Measurements from ENCODE around the gene PTPN1. TPM values are rescaled to one million over a fixed set of nuclear protein-coding genes. Genes with fewer than 3 reads are reported as not detected.

The PTPN1 gene
- polyA plus RNA-seq, 3 donors = 12.4 to 21.4 (median 19.1) TPM

GRCh38 chr20:50528804-50529351, 18.7 kb downstream of the PTPN1 start:
- peaks cover 8 to 16% of the 10 kb centered on the region in 2 donors for H3K36me3 Mint-ChIP-seq
- Histone ChIP-seq H3K4me2 (replicated peaks; ENCODE audit: extremely low read depth, low read length, poor library complexity, severe bottlenecking) (no peak overlapping the region), H3K9me3 (replicated peaks in 1 of 2; ENCODE audit: control insufficient read depth in 1 of 2, insufficient read depth in 1 of 2, low read length in 2 of 2) (no peaks in the 10 kb centered on the region), H3K79me2 (ENCODE audit: insufficient read depth, low read length) (peaks cover 100% of the 10 kb centered on the region), H3K27me3 (ENCODE audit: control insufficient read depth in 2 of 2, insufficient read depth in 2 of 2, low read length in 2 of 2) (no peaks in the 10 kb centered on the region), H3K9ac (ENCODE audit: insufficient read depth, low read length, poor library complexity, severe bottlenecking) (no peak overlapping the region), H3K4me1 (ENCODE audit: control insufficient read depth in 1 of 2, insufficient read depth in 2 of 2, low read length in 2 of 2) (peaks cover 18 to 35% of the 10 kb centered on the region in 2 donors), H4K20me1 (ENCODE audit: insufficient read depth, low read length) (peaks cover 99% of the 10 kb centered on the region), H3K36me3 (replicated peaks in 1 of 2; ENCODE audit: control insufficient read depth in 1 of 2, insufficient read depth in 2 of 2, low read length in 2 of 2) (no peaks in the 10 kb centered on the region), H3K27ac (ENCODE audit: low read depth in 1 of 2, low read length in 2 of 2) (no peak overlapping the region), H2AFZ (ENCODE audit: insufficient read depth, low read depth, low read length, poor library complexity, severe bottlenecking) (no peak overlapping the region), H3K4me3 (replicated peaks in 1 of 3; ENCODE audit: low read depth in 2 of 3, low read length in 3 of 3) (no peak overlapping the region)
- H3K27me3 Mint-ChIP-seq (ENCODE audit: low read depth in 3 of 3) = no peaks in the 10 kb centered on the region
- no peak for DNase-seq
- H3K4me3 Mint-ChIP-seq = no peak overlapping the region
- H3K4me1 Mint-ChIP-seq = peaks cover 32% of the 10 kb centered on the region
- peak overlapping the region in 3 of 7 donors; percentile 15 to 45 (median 31) for H3K27ac Mint-ChIP-seq
- intact Hi-C loops (cut with micrococcal nuclease) = loop anchor here in 1 of 2 donors (5.0 to 10.0 kb wide), 2 partner anchors 43 to 54 kb away; no protein-coding TSS in a partner anchor
- 89% methylated on average over 3 of the region's 6 CpGs for WGBS (ENCODE audit: insufficient coverage)
- H3K9me3 Mint-ChIP-seq = peaks cover 0 to 1% (median 0%) of the 10 kb centered on the region in 7 donors
- no peak for TF ChIP-seq CTCF (IDR thresholded peaks at IDR 0.05)

- no peak for DNase-seq
- no peak for TF ChIP-seq CTCF (IDR thresholded peaks at IDR 0.05)
- Histone ChIP-seq H3K4me3 (replicated peaks in 1 of 3; ENCODE audit: low read depth in 2 of 3, low read length in 3 of 3) (no peak overlapping the region), H3K9ac (ENCODE audit: insufficient read depth, low read length, poor library complexity, severe bottlenecking) (no peak overlapping the region), H2AFZ (ENCODE audit: insufficient read depth, low read depth, low read length, poor library complexity, severe bottlenecking) (no peak overlapping the region), H4K20me1 (ENCODE audit: insufficient read depth, low read length) (peaks cover 100% of the 10 kb centered on the region), H3K4me2 (replicated peaks; ENCODE audit: extremely low read depth, low read length, poor library complexity, severe bottlenecking) (no peak overlapping the region), H3K9me3 (replicated peaks in 1 of 2; ENCODE audit: control insufficient read depth in 1 of 2, insufficient read depth in 1 of 2, low read length in 2 of 2) (no peaks in the 10 kb centered on the region), H3K27me3 (ENCODE audit: control insufficient read depth in 2 of 2, insufficient read depth in 2 of 2, low read length in 2 of 2) (no peaks in the 10 kb centered on the region), H3K27ac (ENCODE audit: low read depth in 1 of 2, low read length in 2 of 2) (peak overlapping the region in 1 of 2 donors; percentile 21), H3K36me3 (replicated peaks in 1 of 2; ENCODE audit: control insufficient read depth in 1 of 2, insufficient read depth in 2 of 2, low read length in 2 of 2) (peaks cover 0 to 5% of the 10 kb centered on the region in 2 donors), H3K4me1 (ENCODE audit: control insufficient read depth in 1 of 2, insufficient read depth in 2 of 2, low read length in 2 of 2) (peaks cover 11 to 17% of the 10 kb centered on the region in 2 donors), H3K79me2 (ENCODE audit: insufficient read depth, low read length) (peaks cover 100% of the 10 kb centered on the region)
- Mint-ChIP-seq H3K36me3 (peaks cover 14 to 21% of the 10 kb centered on the region in 2 donors), H3K27me3 (ENCODE audit: low read depth in 3 of 3) (no peaks in the 10 kb centered on the region), H3K4me1 (peaks cover 43% of the 10 kb centered on the region), H3K4me3 (no peak overlapping the region), H3K9me3 (peaks cover 0 to 2% (median 0%) of the 10 kb centered on the region in 7 donors), H3K27ac (no peak overlapping the region)
- intact Hi-C loops (cut with micrococcal nuclease) = no loop called here
- WGBS (ENCODE audit: insufficient coverage) = no CpG with 5 or more reads among the region's 6 CpGs
Observed at GRCh38 chr20:50532221-50532620, 22.0 kb downstream of the PTPN1 start.
